Osteoblast (primary cell): ENCODE measurements around the gene SUGCT. TPM values are rescaled to one million over a fixed set of nuclear protein-coding genes. Genes with fewer than 3 reads are reported as not detected.

Experiments used
- DNase-seq: peaks from one replicate; pipeline ENCODE4 v3.0.0; 2011; ENCODE audit warnings: low spot score, mixed read lengths; ENCODE audit not compliant: insufficient read length; ENCODE audit errors: missing footprints
- H2AFZ ChIP-seq: 2 replicates; pipeline ENCODE4 v1.6.0; 2011; ENCODE audit warnings: mild to moderate bottlenecking, low read length
- H3K27ac ChIP-seq: 2 replicates; pipeline ENCODE4 v1.5.1; 2011; ENCODE audit warnings: mild to moderate bottlenecking, low read depth, low read length, moderate library complexity
- H3K27me3 ChIP-seq: 2 replicates; pipeline ENCODE4 v1.6.0; 2012; ENCODE audit warnings: mild to moderate bottlenecking, control low read depth, inconsistent platforms, low read length, moderate library complexity; ENCODE audit not compliant: insufficient read depth
- H3K36me3 ChIP-seq: 2 replicates; pipeline ENCODE4 v1.5.1; 2011; ENCODE audit warnings: mild to moderate bottlenecking, low read length, control low read depth, moderate library complexity; ENCODE audit not compliant: insufficient read depth
- H3K4me1 ChIP-seq: 2 replicates; pipeline ENCODE4 v1.5.1; 2011; ENCODE audit warnings: mild to moderate bottlenecking, low read length, control low read depth, moderate library complexity; ENCODE audit not compliant: insufficient read depth
- H3K4me2 ChIP-seq: 2 replicates; pipeline ENCODE4 v1.6.0; 2011; ENCODE audit warnings: mild to moderate bottlenecking, low read length; ENCODE audit not compliant: insufficient read depth
- H3K4me3 ChIP-seq: fragments of 200-600 bp; sonication (generic); 3 replicates; pipeline ENCODE4 v1.5.1; 2012; ENCODE audit warnings: mild to moderate bottlenecking, low read length, inconsistent platforms; ENCODE audit not compliant: insufficient read depth
- H3K79me2 ChIP-seq: 2 replicates; pipeline ENCODE4 v1.6.0; 2012; ENCODE audit warnings: mild to moderate bottlenecking, low read length, control low read depth, inconsistent platforms; ENCODE audit not compliant: insufficient read depth
- H3K9me3 ChIP-seq: 2 replicates; pipeline ENCODE4 v1.5.1; 2011; ENCODE audit warnings: low read depth, low read length, control low read depth
- H4K20me1 ChIP-seq: 2 replicates; pipeline ENCODE4 v1.6.0; 2012; ENCODE audit warnings: mild to moderate bottlenecking, low read length, control low read depth; ENCODE audit not compliant: insufficient read depth
- total RNA-seq: library from RNA; depleted of rRNA; stranded (reverse); fragments of >200 nt; gene quantifications from 2 replicates; pipeline ENCODE4 v1.2.3, GENCODE V29; 2012
- TF ChIP-seq, protein P1 (sequence below): IDR thresholded peaks from 2 replicates; pipeline ENCODE4 v1.5.1; 2011; ENCODE audit warnings: mild to moderate bottlenecking, low read depth, low read length, moderate library complexity; ENCODE audit errors: extremely low read depth

The SUGCT gene
- total RNA-seq, 1 donor, result 21.7 TPM

DNA sequence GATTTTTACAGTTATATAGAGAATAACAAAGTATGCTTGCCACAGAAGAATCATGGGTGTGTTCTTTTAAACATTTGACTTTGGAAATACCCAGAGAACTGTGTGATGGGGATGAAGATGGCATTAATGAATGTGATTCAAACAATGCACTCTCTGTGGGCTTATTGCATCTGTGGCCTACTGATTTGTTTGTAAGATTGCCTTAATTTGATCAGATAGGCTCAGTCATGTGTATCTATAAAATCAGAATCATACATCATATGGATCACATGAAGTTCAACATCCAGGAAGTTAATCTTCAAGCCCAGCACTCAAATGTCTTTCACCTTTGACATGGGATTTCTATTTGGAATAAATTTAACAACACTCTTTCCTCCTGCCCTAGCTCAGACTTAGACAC is 410.9 kb downstream of the SUGCT start:
- no peak overlapping the region for H3K27ac ChIP-seq
- no peak overlapping the region for H2AFZ ChIP-seq
- H3K9me3 ChIP-seq, result no peaks in the 10 kb centered on the region
- H3K4me1 ChIP-seq, result peaks cover 30% of the 10 kb centered on the region
- no peaks in the 10 kb centered on the region for H4K20me1 ChIP-seq
- no peaks in the 10 kb centered on the region for H3K27me3 ChIP-seq
- no peak overlapping the region for H3K4me2 ChIP-seq
- H3K4me3 ChIP-seq, result no peak overlapping the region
- H3K79me2 ChIP-seq, result no peaks in the 10 kb centered on the region
- TF ChIP-seq, protein P1, sequence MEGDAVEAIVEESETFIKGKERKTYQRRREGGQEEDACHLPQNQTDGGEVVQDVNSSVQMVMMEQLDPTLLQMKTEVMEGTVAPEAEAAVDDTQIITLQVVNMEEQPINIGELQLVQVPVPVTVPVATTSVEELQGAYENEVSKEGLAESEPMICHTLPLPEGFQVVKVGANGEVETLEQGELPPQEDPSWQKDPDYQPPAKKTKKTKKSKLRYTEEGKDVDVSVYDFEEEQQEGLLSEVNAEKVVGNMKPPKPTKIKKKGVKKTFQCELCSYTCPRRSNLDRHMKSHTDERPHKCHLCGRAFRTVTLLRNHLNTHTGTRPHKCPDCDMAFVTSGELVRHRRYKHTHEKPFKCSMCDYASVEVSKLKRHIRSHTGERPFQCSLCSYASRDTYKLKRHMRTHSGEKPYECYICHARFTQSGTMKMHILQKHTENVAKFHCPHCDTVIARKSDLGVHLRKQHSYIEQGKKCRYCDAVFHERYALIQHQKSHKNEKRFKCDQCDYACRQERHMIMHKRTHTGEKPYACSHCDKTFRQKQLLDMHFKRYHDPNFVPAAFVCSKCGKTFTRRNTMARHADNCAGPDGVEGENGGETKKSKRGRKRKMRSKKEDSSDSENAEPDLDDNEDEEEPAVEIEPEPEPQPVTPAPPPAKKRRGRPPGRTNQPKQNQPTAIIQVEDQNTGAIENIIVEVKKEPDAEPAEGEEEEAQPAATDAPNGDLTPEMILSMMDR, result no peak
- no peaks in the 10 kb centered on the region for H3K36me3 ChIP-seq
- DNase-seq, result no peak

DNA sequence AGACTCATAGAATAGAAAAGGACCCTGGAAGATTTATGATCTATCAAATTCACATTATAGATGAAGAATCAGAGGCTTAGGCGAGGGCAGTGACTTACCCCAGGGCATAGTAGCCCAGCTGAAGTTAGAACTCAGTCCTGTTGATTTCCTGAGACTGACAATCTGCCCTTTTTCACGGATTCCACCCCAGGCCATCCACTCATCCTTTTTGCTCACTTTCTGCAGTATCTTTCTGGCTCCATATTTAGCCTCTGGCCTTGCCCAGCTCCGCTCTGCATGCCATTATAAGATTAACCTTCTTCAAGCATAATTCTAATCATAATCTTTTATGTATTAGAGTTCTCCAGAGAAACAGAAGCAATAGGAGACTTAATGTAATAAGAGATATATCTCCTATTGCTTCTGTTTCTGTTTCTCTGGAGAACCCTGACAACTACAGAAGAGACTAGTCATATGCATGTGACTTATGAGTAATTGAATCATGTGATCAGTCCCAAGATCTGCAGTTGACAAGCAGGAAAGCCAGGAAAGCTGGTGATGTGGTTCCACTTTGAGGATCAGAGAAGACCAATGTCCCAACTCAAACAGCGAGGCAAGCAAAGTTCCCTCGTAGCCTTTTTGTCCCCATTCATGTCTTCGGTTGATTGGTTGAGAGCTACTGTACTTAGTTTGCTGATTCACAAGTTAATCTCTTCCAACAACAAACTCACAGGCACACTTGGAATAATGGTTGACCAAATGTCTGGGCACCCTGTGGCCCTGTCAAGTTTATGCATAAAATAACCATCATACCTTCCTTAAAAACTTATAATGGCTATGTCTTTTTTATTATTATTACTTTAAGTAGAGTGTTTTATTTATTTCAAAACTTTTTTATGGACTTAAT is 412.1 kb downstream of the SUGCT start:
- no peak overlapping the region for H3K27ac ChIP-seq
- DNase-seq, result no peak

DNA sequence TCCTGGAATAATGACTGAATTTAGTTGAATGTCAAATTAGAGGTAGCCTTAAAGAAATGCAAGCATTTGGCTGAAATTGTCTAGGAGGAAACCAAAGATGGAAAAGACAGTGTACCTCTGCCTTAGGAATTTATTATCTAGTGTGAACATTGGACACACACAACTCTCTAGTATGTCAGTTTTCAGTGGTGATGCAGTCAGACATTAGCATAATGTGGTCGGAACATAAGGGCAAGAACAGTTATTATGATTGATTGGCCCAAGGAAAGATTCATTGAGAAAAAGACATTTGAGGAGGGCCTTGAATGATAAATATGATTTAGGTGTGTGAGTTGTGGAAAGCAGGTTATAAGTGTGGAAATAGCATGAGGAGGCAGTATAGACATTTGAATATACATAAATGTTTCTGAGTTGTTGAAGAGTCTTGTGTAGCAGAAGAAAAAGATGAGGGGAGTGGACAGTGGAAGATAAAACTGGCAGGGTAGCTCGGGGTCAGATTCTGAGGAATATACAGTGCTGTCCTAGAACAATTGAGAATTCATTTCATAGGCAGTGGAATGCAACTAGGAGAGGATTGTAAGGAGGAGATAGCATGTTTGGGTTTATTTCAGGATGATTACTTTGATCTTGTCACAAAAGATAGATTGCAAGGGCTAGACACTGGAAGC is 414.7 kb downstream of the SUGCT start:
- Histone ChIP-seq H3K27ac (no peak overlapping the region), H3K79me2 (no peaks in the 10 kb centered on the region), H4K20me1 (no peaks in the 10 kb centered on the region), H3K4me3 (no peak overlapping the region), H2AFZ (no peak overlapping the region), H3K27me3 (no peaks in the 10 kb centered on the region), H3K4me1 (peaks cover 23% of the 10 kb centered on the region), H3K4me2 (no peak overlapping the region), H3K36me3 (no peaks in the 10 kb centered on the region), H3K9me3 (no peaks in the 10 kb centered on the region)
- no peak for DNase-seq
- TF ChIP-seq, protein P1, result no peak

More for the DNA sequence above, 412.1 kb downstream of the SUGCT start:
- Histone ChIP-seq H3K4me2 (no peak overlapping the region), H2AFZ (no peak overlapping the region), H3K9me3 (no peaks in the 10 kb centered on the region), H3K79me2 (no peaks in the 10 kb centered on the region), H3K36me3 (no peaks in the 10 kb centered on the region), H3K27me3 (no peaks in the 10 kb centered on the region), H4K20me1 (no peaks in the 10 kb centered on the region), H3K4me1 (peaks cover 29% of the 10 kb centered on the region), H3K4me3 (no peak overlapping the region)
- TF ChIP-seq, protein P1, result no peak
